ENCODE data around the gene ZNF154. TPM values are rescaled to one million over a fixed set of nuclear protein-coding genes. Genes with fewer than 3 reads are reported as not detected.

Gene ZNF154
- total RNA-seq, 1 experiment from 2014 or later: 18.7 TPM

- no peak overlapping the region for H2AFZ ChIP-seq (ENCODE audit: low read length)
- H3K14ac ChIP-seq (ENCODE audit: insufficient read depth, low read length): no peak overlapping the region
- H3K18ac ChIP-seq (ENCODE audit: insufficient read length, low read depth, low read length): no peak overlapping the region
- no peak overlapping the region for H3K4ac ChIP-seq (ENCODE audit: low read depth, low read length)
- H2BK120ac ChIP-seq (ENCODE audit: low read depth, low read length, poor library complexity, severe bottlenecking): no peak overlapping the region
- no peak overlapping the region for H2BK12ac ChIP-seq (ENCODE audit: insufficient read length, low read depth, low read length)
- no peak overlapping the region for H2BK5ac ChIP-seq (ENCODE audit: insufficient read length, low read length)
- Mint-ChIP-seq H3K4me3 (no peak overlapping the region), H3K4me1 (peaks cover 13 to 14% of the 10 kb centered on the region in 2 experiments), H3K9me3 (peaks cover 75 to 77% of the 10 kb centered on the region in 2 experiments), H3K27me3 (ENCODE audit: low read depth) (peaks cover 1% of the 10 kb centered on the region; the same call in 1 of the 2 replicates), H3K27ac (no peak overlapping the region), H3K36me3 (ENCODE audit: insufficient read depth in 1 of 3, low read depth in 3 of 3) (peaks cover 86% of the 10 kb centered on the region in 3 experiments)
- no peak overlapping the region for H3T11ph ChIP-seq (ENCODE audit: low read length)
- H3K4me1 ChIP-seq (ENCODE audit: insufficient read depth, low read length): no peaks in the 10 kb centered on the region
- H3K9ac ChIP-seq (ENCODE audit: extremely low read depth, insufficient read length, low read length): no peak overlapping the region
- peaks cover 6% of the 10 kb centered on the region for H3K23me2 ChIP-seq (ENCODE audit: insufficient read length, low read depth, low read length, poor library complexity, severe bottlenecking)
- DNase-seq: no peak
- no peak for TF ChIP-seq CTCF (conservative IDR thresholded peaks at IDR 0.05)
- no peak overlapping the region for H3K4me2 ChIP-seq (ENCODE audit: insufficient read depth, insufficient read length, low read length)
- H4K8ac ChIP-seq (replicated peaks; ENCODE audit: insufficient read length, low read depth, low read length): no peak overlapping the region
- peaks cover 50% of the 10 kb centered on the region; the same call in 1 of the 2 replicates for H3K79me2 ChIP-seq (ENCODE audit: insufficient read depth, low read length)
- H3K27ac ChIP-seq (ENCODE audit: insufficient read length, low read depth, low read length): no peak overlapping the region
- H2AK5ac ChIP-seq (ENCODE audit: insufficient read length, low read length): no peak overlapping the region
- no peak overlapping the region for H4K91ac ChIP-seq (ENCODE audit: insufficient read length, low read depth, low read length)
- peaks cover 47% of the 10 kb centered on the region for H3K9me3 ChIP-seq (ENCODE audit: control insufficient read depth, low read depth, low read length)
- no peak overlapping the region for H4K5ac ChIP-seq (ENCODE audit: insufficient read length, low read depth, low read length)
- H4K20me1 ChIP-seq (ENCODE audit: control insufficient read depth, insufficient read depth, insufficient read length): no peaks in the 10 kb centered on the region
- H3K56ac ChIP-seq (ENCODE audit: insufficient read length, low read depth, low read length): no peak overlapping the region
- H2BK20ac ChIP-seq (ENCODE audit: low read depth, low read length, poor library complexity, severe bottlenecking): no peak overlapping the region
- no peak overlapping the region for H2BK15ac ChIP-seq (ENCODE audit: low read depth, low read length)
- peaks cover 26% of the 10 kb centered on the region for H3K79me1 ChIP-seq (ENCODE audit: insufficient read depth, low read depth, low read length, poor library complexity, severe bottlenecking)
- H3K27me3 ChIP-seq (ENCODE audit: insufficient read depth, low read length): no peaks in the 10 kb centered on the region
- no CpG with 5 or more reads among the region's 12 CpGs for WGBS (ENCODE audit: extremely low coverage, insufficient read length, low lambda C conversion rate)
- no peak overlapping the region for H3K23ac ChIP-seq (ENCODE audit: insufficient read length, low read depth, low read length)
Measured at GRCh38 chr19:57687363-57688010, 21.5 kb downstream of the ZNF154 start.
